Mucosa of rectum (tissue), 2 donors: Measurements from ENCODE around the gene WDR49.

Experiments
- H3K27ac ChIP-seq, 2 donors: one replicate each; pipeline ENCODE4 v1.7.0; 2013; ENCODE audit warnings: inconsistent platforms in 2 of 2, low read depth in 2 of 2, low read length in 2 of 2
- H3K27me3 ChIP-seq, 2 donors: one replicate each; pipeline ENCODE4 v1.7.0; 2013; ENCODE audit warnings: low read length in 2 of 2; ENCODE audit not compliant: control insufficient read depth in 2 of 2, insufficient read depth in 2 of 2
- H3K36me3 ChIP-seq, 2 donors: one replicate each; pipeline ENCODE4 v1.7.0; 2013; ENCODE audit warnings: low read length in 2 of 2; ENCODE audit not compliant: control insufficient read depth in 2 of 2, insufficient read depth in 2 of 2
- H3K4me1 ChIP-seq, 2 donors: one replicate each; pipeline ENCODE4 v1.7.0; 2013; ENCODE audit warnings: low read length in 2 of 2, mild to moderate bottlenecking in 1 of 2; ENCODE audit not compliant: control insufficient read depth in 2 of 2, insufficient read depth in 2 of 2
- H3K4me3 ChIP-seq, 2 donors: one replicate each; pipeline ENCODE4 v1.7.0; 2013; ENCODE audit warnings: low read length in 2 of 2
- H3K9ac ChIP-seq, 2 donors: one replicate each; pipeline ENCODE4 v1.7.0; 2013; ENCODE audit warnings: low read length in 2 of 2, low read depth in 1 of 2, mild to moderate bottlenecking in 1 of 2
- H3K9me3 ChIP-seq, 2 donors: one replicate each; pipeline ENCODE4 v1.7.0; 2013; ENCODE audit warnings: low read length in 2 of 2; ENCODE audit not compliant: control insufficient read depth in 2 of 2
- donor health status: healthy.
- donor health status: Normal muscosa, but diverticular disease.

WDR49 gene

GRCh38 chr3:167572991-167573390 lies 80.8 kb downstream of the WDR49 start:
- no peak overlapping the region for H3K4me3 ChIP-seq
- no peaks in the 10 kb centered on the region for H3K36me3 ChIP-seq
- H3K27me3 ChIP-seq: no peaks in the 10 kb centered on the region
- H3K9me3 ChIP-seq: no peaks in the 10 kb centered on the region
- no peaks in the 10 kb centered on the region for H3K4me1 ChIP-seq
- no peak overlapping the region for H3K27ac ChIP-seq
- H3K9ac ChIP-seq: no peak overlapping the region

- Histone ChIP-seq H3K4me3 (no peak overlapping the region), H3K9me3 (no peaks in the 10 kb centered on the region), H3K27me3 (no peaks in the 10 kb centered on the region), H3K4me1 (no peaks in the 10 kb centered on the region), H3K27ac (no peak overlapping the region), H3K9ac (no peak overlapping the region), H3K36me3 (no peaks in the 10 kb centered on the region)
These were observed 85.1 kb downstream of the WDR49 start for GRCh38 chr3:167568634-167569033.

GRCh38 chr3:167565489-167565888 lies 88.3 kb downstream of the WDR49 start:
- no peak overlapping the region for H3K4me3 ChIP-seq
- H3K36me3 ChIP-seq: no peaks in the 10 kb centered on the region
- no peaks in the 10 kb centered on the region for H3K9me3 ChIP-seq

DNA sequence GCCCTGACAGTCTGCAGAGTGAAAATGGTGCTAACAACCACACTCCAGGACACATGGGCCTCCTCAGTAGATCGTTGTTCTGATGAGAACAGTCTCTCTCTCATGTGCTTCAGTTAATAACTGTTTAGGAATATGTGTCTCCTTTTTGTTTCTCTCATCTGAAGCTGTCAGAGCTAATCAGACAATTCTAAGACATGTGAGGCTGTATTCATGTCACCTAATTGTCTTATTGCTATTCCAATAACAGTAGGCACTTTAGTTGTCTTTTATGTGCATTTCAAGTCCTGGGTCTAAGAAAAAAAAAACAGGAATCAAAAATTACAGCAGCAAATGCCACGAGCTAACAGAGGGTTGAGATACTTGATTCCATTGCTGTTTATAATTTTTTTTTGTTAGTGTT lies 89.1 kb downstream of the WDR49 start:
- no peak overlapping the region for H3K9ac ChIP-seq
- H3K27ac ChIP-seq: no peak overlapping the region
- H3K9me3 ChIP-seq: no peaks in the 10 kb centered on the region
- H3K36me3 ChIP-seq: no peaks in the 10 kb centered on the region
- no peak overlapping the region for H3K4me3 ChIP-seq
- no peaks in the 10 kb centered on the region for H3K27me3 ChIP-seq
- H3K4me1 ChIP-seq: no peaks in the 10 kb centered on the region

More at GRCh38 chr3:167565489-167565888, 88.3 kb downstream of the WDR49 start:
- H3K4me1 ChIP-seq: no peaks in the 10 kb centered on the region
- H3K9ac ChIP-seq: no peak overlapping the region
- H3K27me3 ChIP-seq: no peaks in the 10 kb centered on the region
- no peak overlapping the region for H3K27ac ChIP-seq

GRCh38 chr3:167559924-167560323 lies 93.8 kb downstream of the WDR49 start:
- Histone ChIP-seq H3K36me3 (no peaks in the 10 kb centered on the region), H3K9ac (no peak overlapping the region), H3K4me1 (no peaks in the 10 kb centered on the region), H3K9me3 (no peaks in the 10 kb centered on the region), H3K27ac (no peak overlapping the region), H3K27me3 (no peaks in the 10 kb centered on the region), H3K4me3 (no peak overlapping the region)

GRCh38 chr3:167554898-167555297 lies 98.8 kb downstream of the WDR49 start:
- Histone ChIP-seq H3K27me3 (no peaks in the 10 kb centered on the region), H3K9ac (no peak overlapping the region), H3K27ac (no peak overlapping the region), H3K4me1 (no peaks in the 10 kb centered on the region), H3K9me3 (no peaks in the 10 kb centered on the region), H3K4me3 (no peak overlapping the region), H3K36me3 (no peaks in the 10 kb centered on the region)

DNA sequence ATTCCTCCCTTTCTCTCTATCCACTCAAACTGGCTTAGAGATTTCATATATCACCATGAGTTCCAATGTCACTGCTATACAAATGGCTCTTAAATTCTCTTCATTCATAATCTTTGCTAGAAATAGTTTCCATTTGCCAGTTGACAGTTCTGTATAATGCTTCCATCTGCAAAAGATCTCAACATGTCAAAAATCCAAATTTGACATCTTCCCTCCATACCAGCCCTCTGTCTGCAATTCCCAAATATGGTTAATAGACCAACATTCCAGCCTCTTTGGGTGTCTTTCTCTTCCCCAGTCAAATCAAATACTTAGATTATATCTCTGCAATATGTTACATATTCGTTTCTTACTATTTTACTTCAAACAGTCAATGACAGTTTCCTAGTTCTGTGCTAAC lies 115.7 kb downstream of the WDR49 start:
- Histone ChIP-seq H3K9me3 (no peaks in the 10 kb centered on the region), H3K36me3 (no peaks in the 10 kb centered on the region), H3K9ac (no peak overlapping the region), H3K4me1 (no peaks in the 10 kb centered on the region), H3K27me3 (no peaks in the 10 kb centered on the region), H3K27ac (no peak overlapping the region), H3K4me3 (no peak overlapping the region)

GRCh38 chr3:167521006-167521355 lies 132.8 kb downstream of the WDR49 start:
- Histone ChIP-seq H3K27ac (no peak overlapping the region), H3K4me3 (no peak overlapping the region), H3K9me3 (no peaks in the 10 kb centered on the region), H3K4me1 (no peaks in the 10 kb centered on the region), H3K36me3 (no peaks in the 10 kb centered on the region), H3K9ac (no peak overlapping the region), H3K27me3 (no peaks in the 10 kb centered on the region)

GRCh38 chr3:167520266-167521005 lies 133.3 kb downstream of the WDR49 start:
- no peaks in the 10 kb centered on the region for H3K9me3 ChIP-seq
- H3K36me3 ChIP-seq: no peaks in the 10 kb centered on the region
- H3K4me1 ChIP-seq: no peaks in the 10 kb centered on the region
- H3K27me3 ChIP-seq: no peaks in the 10 kb centered on the region
- H3K9ac ChIP-seq: no peak overlapping the region
- H3K4me3 ChIP-seq: no peak overlapping the region
- no peak overlapping the region for H3K27ac ChIP-seq

GRCh38 chr3:167507954-167508353 lies 145.8 kb downstream of the WDR49 start:
- no peaks in the 10 kb centered on the region for H3K4me1 ChIP-seq
- H3K9ac ChIP-seq: no peak overlapping the region
- H3K9me3 ChIP-seq: no peaks in the 10 kb centered on the region
- no peaks in the 10 kb centered on the region for H3K27me3 ChIP-seq
- H3K36me3 ChIP-seq: no peaks in the 10 kb centered on the region
- H3K27ac ChIP-seq: no peak overlapping the region
- no peak overlapping the region for H3K4me3 ChIP-seq

GRCh38 chr3:167502401-167502800 lies 151.3 kb downstream of the WDR49 start:
- H3K9me3 ChIP-seq: no peaks in the 10 kb centered on the region
- H3K27ac ChIP-seq: no peak overlapping the region
- H3K4me3 ChIP-seq: no peak overlapping the region
- H3K27me3 ChIP-seq: no peaks in the 10 kb centered on the region
- no peaks in the 10 kb centered on the region for H3K4me1 ChIP-seq
- no peak overlapping the region for H3K9ac ChIP-seq
- H3K36me3 ChIP-seq: no peaks in the 10 kb centered on the region
